Esophagus squamous epithelium (tissue), 4 donors: ENCODE measurements around the gene FAS.

Experiments
- POLR2A ChIP-seq, 4 donors: fragments of 450-650 bp; IDR thresholded peaks; one replicate each; pipeline ENCODE4 v1.6.1; 2017; ENCODE audit warnings: antibody characterized with exemption in 4 of 4, mild to moderate bottlenecking in 4 of 4, moderate library complexity in 3 of 4
- TF ChIP-seq, protein P1 (sequence below), 6 experiments: fragments of 450-650 bp in 4 of 6; fragments of 200-600 bp in 2 of 6; sonication (generic) in 2 of 6; IDR thresholded peaks; one replicate each; pipeline ENCODE4 v1.5.1; 2016 to 2019; ENCODE audit warnings: antibody characterized with exemption in 6 of 6, mild to moderate bottlenecking in 4 of 6, moderate library complexity in 4 of 6

DNA sequence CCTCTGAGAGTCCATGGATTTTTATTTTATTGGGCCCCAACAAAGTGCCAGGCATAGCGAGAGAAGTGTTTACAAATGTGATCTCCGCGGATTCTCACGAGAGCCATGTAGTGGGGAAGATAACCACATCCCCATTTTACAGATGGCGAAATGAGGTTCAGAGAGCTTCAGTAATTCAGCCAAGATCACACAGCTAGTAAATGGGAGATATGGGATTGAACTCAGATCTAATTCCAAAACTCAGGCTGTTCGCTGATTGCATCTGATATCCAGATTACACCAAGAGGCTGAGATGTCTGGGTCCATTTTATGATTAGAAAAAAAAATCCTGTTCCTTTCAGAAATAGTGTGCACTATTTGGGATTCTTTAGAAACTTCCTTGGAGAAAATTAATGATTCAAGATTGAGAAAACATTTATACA, 1.3 kb downstream of the FAS start:
- TF ChIP-seq, protein P1, sequence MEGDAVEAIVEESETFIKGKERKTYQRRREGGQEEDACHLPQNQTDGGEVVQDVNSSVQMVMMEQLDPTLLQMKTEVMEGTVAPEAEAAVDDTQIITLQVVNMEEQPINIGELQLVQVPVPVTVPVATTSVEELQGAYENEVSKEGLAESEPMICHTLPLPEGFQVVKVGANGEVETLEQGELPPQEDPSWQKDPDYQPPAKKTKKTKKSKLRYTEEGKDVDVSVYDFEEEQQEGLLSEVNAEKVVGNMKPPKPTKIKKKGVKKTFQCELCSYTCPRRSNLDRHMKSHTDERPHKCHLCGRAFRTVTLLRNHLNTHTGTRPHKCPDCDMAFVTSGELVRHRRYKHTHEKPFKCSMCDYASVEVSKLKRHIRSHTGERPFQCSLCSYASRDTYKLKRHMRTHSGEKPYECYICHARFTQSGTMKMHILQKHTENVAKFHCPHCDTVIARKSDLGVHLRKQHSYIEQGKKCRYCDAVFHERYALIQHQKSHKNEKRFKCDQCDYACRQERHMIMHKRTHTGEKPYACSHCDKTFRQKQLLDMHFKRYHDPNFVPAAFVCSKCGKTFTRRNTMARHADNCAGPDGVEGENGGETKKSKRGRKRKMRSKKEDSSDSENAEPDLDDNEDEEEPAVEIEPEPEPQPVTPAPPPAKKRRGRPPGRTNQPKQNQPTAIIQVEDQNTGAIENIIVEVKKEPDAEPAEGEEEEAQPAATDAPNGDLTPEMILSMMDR (IDR thresholded peaks at IDR 0.05), result no peak
- no peak for TF ChIP-seq POLR2A (IDR thresholded peaks at IDR 0.05)
